ENCODE data around the gene GNAS-AS1. TPM values are rescaled to one million over a fixed set of nuclear protein-coding genes. Genes with fewer than 3 reads are reported as not detected.

Gene GNAS-AS1
- total and polyA plus RNA-seq, 2 of the 8 experiments (the other 6 are each of a cell fraction or from before 2014, with no cell fraction given), result 4.7 to 13.7 TPM

GRCh38 chr20:58838174-58838573 lies 12.5 kb downstream of the GNAS-AS1 start:
- Histone ChIP-seq H3K27ac (ENCODE audit: low read depth, low read length) (no peak overlapping the region), H4K20me1 (replicated peaks in 1 of 2; ENCODE audit: control insufficient read depth in 1 of 2, insufficient read depth in 2 of 2, low read length in 2 of 2) (peaks cover 6 to 9% of the 10 kb centered on the region in 2 experiments), H3K79me1 (ENCODE audit: low read depth, low read length) (peaks cover 2% of the 10 kb centered on the region), H3K9ac (replicated peaks in 1 of 4; ENCODE audit: extremely low read depth in 1 of 4, low read depth in 3 of 4, low read length in 3 of 4) (no peak overlapping the region), H3K18ac (ENCODE audit: extremely low read depth, low read length) (no peak overlapping the region), H3K4me2 (ENCODE audit: insufficient read depth in 1 of 2, low read depth in 2 of 2, low read length in 2 of 2) (no peak overlapping the region), H3K79me2 (ENCODE audit: control insufficient read depth in 1 of 2, insufficient read depth in 2 of 2, low read length in 2 of 2) (peaks cover 26 to 97% of the 10 kb centered on the region in 2 experiments), H2BK15ac (ENCODE audit: low read length) (0 out of 2 replicates have a peak overlapping the region, but pooled peaks have one; percentile 18), H2AK5ac (ENCODE audit: low read depth, low read length) (no peak overlapping the region), H3K23me2 (ENCODE audit: low read depth, low read length) (peaks cover 16% of the 10 kb centered on the region), H3K56ac (replicated peaks; ENCODE audit: insufficient read length, low read depth, low read length) (no peak overlapping the region), H4K8ac (ENCODE audit: extremely low read depth, insufficient read depth, low read length) (no peak overlapping the region), H2AFZ (ENCODE audit: low read length) (no peak overlapping the region), H4K91ac (replicated peaks; ENCODE audit: insufficient read length, low read length) (no peak overlapping the region), H2BK5ac (ENCODE audit: low read depth, low read length) (no peak overlapping the region), H3K27me3 (replicated peaks in 1 of 4; ENCODE audit: control insufficient read depth in 3 of 4, extremely low read depth in 1 of 4, insufficient read depth in 3 of 4, low read length in 3 of 4) (peaks cover 0 to 18% (median 11%) of the 10 kb centered on the region in 4 experiments; a peak in 5 of 7 replicates), H3K4me1 (replicated peaks in 1 of 4; ENCODE audit: control insufficient read depth in 3 of 4, insufficient read depth in 4 of 4, low read length in 3 of 4) (peaks cover 5 to 15% (median 9%) of the 10 kb centered on the region in 4 experiments), H3K14ac (ENCODE audit: insufficient read length) (no peak overlapping the region), H3K23ac (ENCODE audit: insufficient read length) (no peak overlapping the region), H2BK120ac (replicated peaks; ENCODE audit: low read depth, low read length) (no peak overlapping the region), H4K5ac (ENCODE audit: insufficient read length, low read depth, low read length) (no peak overlapping the region), H2BK12ac (ENCODE audit: low read depth, low read length) (no peak overlapping the region), H3K4ac (replicated peaks; ENCODE audit: insufficient read length, low read depth, low read length) (no peak overlapping the region), H3K9me3 (ENCODE audit: insufficient read depth in 2 of 2, low read depth in 1 of 2, low read length in 1 of 2) (no peaks in the 10 kb centered on the region), H3K36me3 (ENCODE audit: control insufficient read depth in 2 of 4, insufficient read depth in 4 of 4, low read length in 3 of 4) (peaks cover 2 to 44% (median 22%) of the 10 kb centered on the region in 4 experiments; a peak in 6 of 8 replicates), H3K4me3 (ENCODE audit: extremely low read depth in 1 of 4, insufficient read depth in 2 of 4, low read depth in 3 of 4, low read length in 4 of 4) (no peak overlapping the region), H2BK20ac (ENCODE audit: low read length) (no peak overlapping the region)
- POLR2A ChIA-PET (ENCODE audit: partially characterized antibody), result interaction anchor here (1.0 to 12.2 kb wide), 8 partner anchors 10 to 218 kb away, joined by 3 to 163 read pairs (median 26); partner anchors contain the start of genes GNAS, GNAS-AS1, NPEPL1 and STX16
- no peak for FAIRE-seq
- DNase-seq (ENCODE audit: low read depth in 1 of 2, low spot score in 2 of 2), result no peak
- CTCF ChIA-PET (ENCODE audit: partially characterized antibody), result interaction anchor here (0.7 to 8.7 kb wide), 15 partner anchors 10 to 358 kb away, joined by 3 to 57 read pairs (median 5); partner anchors contain the start of genes GNAS, GNAS-AS1 and STX16
- 71% methylated on average over 4 of the region's 4 CpGs; no CpG with 5 or more reads in 1 of the 2 experiments for WGBS, 2 experiments (ENCODE audit: extremely low coverage in 1 of 2, insufficient coverage in 1 of 2, insufficient read length in 1 of 2, insufficient replicate concordance in 2 of 2, low coverage in 1 of 2, low lambda C conversion rate in 2 of 2, missing lambda C conversion rate in 1 of 2)
- TF ChIP-seq RBBP5 (IDR thresholded peaks at IDR 0.05; ENCODE audit: borderline replicate concordance, low read depth, low read length), result no peak
- TF ChIP-seq SP2 (IDR thresholded peaks at IDR 0.05; ENCODE audit: low read length), result no peak
- no peak for TF ChIP-seq CHD2 (IDR thresholded peaks at IDR 0.05; ENCODE audit: low read length)
- TF ChIP-seq EGR1 (IDR thresholded peaks at IDR 0.05; ENCODE audit: borderline replicate concordance, low read depth, low read length), result no peak
- TF ChIP-seq SP4 (IDR thresholded peaks at IDR 0.05; ENCODE audit: low read length), result no peak
- TF ChIP-seq BCL11A (IDR thresholded peaks at IDR 0.05; ENCODE audit: low read depth in 2 of 2, low read length in 2 of 2), result no peak
- TF ChIP-seq TEAD4 (IDR thresholded peaks at IDR 0.05; ENCODE audit: low read depth, low read length), result no peak
- no peak for TF ChIP-seq RXRA (IDR thresholded peaks at IDR 0.05; ENCODE audit: insufficient read depth, low read depth, low read length)
- peak; percentile 57 to 65 for TF ChIP-seq RAD21 (IDR thresholded peaks at IDR 0.05 in 1 of 2, conservative IDR thresholded peaks at IDR 0.05 in 1 of 2; ENCODE audit: low read depth in 2 of 2, low read length in 2 of 2)
- TF ChIP-seq HDAC2 (IDR thresholded peaks at IDR 0.05; ENCODE audit: borderline replicate concordance in 1 of 2, low read depth in 2 of 2, low read length in 2 of 2), result no peak
- TF ChIP-seq CHD1 (IDR thresholded peaks at IDR 0.05; ENCODE audit: low read depth, low read length), result no peak
- TF ChIP-seq GTF2F1 (IDR thresholded peaks at IDR 0.05; ENCODE audit: borderline replicate concordance, low read depth, low read length), result no peak
